Heart left ventricle (tissue), 16 donors: ENCODE measurements around the gene NNMT. TPM values are rescaled to one million over a fixed set of nuclear protein-coding genes. Genes with fewer than 3 reads are reported as not detected.

Experiments used
- ATAC-seq, 4 donors: fragments of 200-7000 bp; cut with Tn5 transposase; one replicate each; pipeline ENCODE4 v1.9.1; 2020 to 2022; ENCODE audit warnings: moderate library complexity in 4 of 4, mild to moderate bottlenecking in 3 of 4, moderate number of reproducible peaks in 1 of 4
- DNase-seq, 5 donors: peaks; one replicate each; pipeline ENCODE4 v3.0.0-alpha.2; 2020
- H3K27ac ChIP-seq, 12 donors: fragments of 200-600 bp; sonication (generic) in 4 of 12; one replicate each; pipeline versions ENCODE4 v1.5.0 to v1.8.0; 2016 to 2022; ENCODE audit warnings: mild to moderate bottlenecking in 2 of 12
- H3K27me3 ChIP-seq, 9 donors: fragments of 200-600 bp; sonication (generic) in 2 of 9; one replicate each; pipeline versions ENCODE4 v1.5.1 to v1.8.0; 2016 to 2022; ENCODE audit warnings: mild to moderate bottlenecking in 3 of 9
- H3K36me3 ChIP-seq, 9 donors: fragments of 200-600 bp; sonication (generic) in 2 of 9; one replicate each; pipeline versions ENCODE4 v1.5.0 to v1.8.0; 2018 to 2022; ENCODE audit warnings: mild to moderate bottlenecking in 2 of 9
- H3K4me1 ChIP-seq, 12 donors: fragments of 200-600 bp; sonication (generic) in 4 of 12; one replicate each; pipeline versions ENCODE4 v1.5.0 to v1.8.0; 2016 to 2022; ENCODE audit warnings: mild to moderate bottlenecking in 3 of 12
- H3K4me3 ChIP-seq, 12 donors: fragments of 200-600 bp; sonication (generic) in 4 of 12; one replicate each; pipeline versions ENCODE4 v1.5.0 to v1.8.0; 2017 to 2022; ENCODE audit warnings: mild to moderate bottlenecking in 9 of 12, moderate library complexity in 4 of 12
- H3K9me3 ChIP-seq, 12 donors: fragments of 200-600 bp; sonication (generic) in 4 of 12; one replicate each; pipeline versions ENCODE4 v1.5.0 to v1.8.0; 2016 to 2022; ENCODE audit warnings: mild to moderate bottlenecking in 1 of 12
- CTCF ChIP-seq, 12 donors: fragments of 200-600 bp; sonication (generic) in 4 of 12; IDR thresholded peaks; one replicate each; pipeline versions ENCODE4 v1.5.0 to v1.8.0; 2018 to 2022; ENCODE audit warnings: antibody characterized with exemption in 12 of 12, mild to moderate bottlenecking in 5 of 12
- POLR2A ChIP-seq, 2 donors: fragments of 450-650 bp; IDR thresholded peaks; one replicate each; pipeline ENCODE4 v1.6.1; 2017; ENCODE audit warnings: antibody characterized with exemption in 2 of 2, mild to moderate bottlenecking in 2 of 2, moderate library complexity in 2 of 2
- WGBS, 4 donors: extraction: QIAGEN DNeasy Blood & Tissue Kit in 2 of 4; methylation state at CpG; one replicate each; pipeline versions ENCODE4 v1.1.5 to v1.1.7; 2013 to 2018; 5-methylcytosine and 5-hydroxymethylcytosine counted together
- intact Hi-C, 10 donors: fragments of 100-400 bp; cut with DNase I; formaldehyde crosslinking; loops; one replicate each; pipeline versions ENCODE4 v1.11.1 to v1.14.2; 2022
- polyA plus RNA-seq, 2 donors: library from polyadenylated mRNA; stranded (reverse); fragments of 200-250 nt; gene quantifications; one replicate each; pipeline ENCODE4 v1.2.3, GENCODE V29; 2013
- total RNA-seq, 9 donors: library from RNA; depleted of rRNA in 2 of 9; stranded (reverse); fragments of >200 nt in 2 of 9; fragmentation: NEBNext Ultra II Directional in 3 of 9; extraction: Animal tissue kit (Norgen Biotek cat#: 25700) in 3 of 9; gene quantifications; one replicate each; pipeline versions ENCODE4 v1.1.0 to v1.2.4, GENCODE V29; 2016 to 2023
- donor health status: ischemic (EF 13 %, LVEDD 7.1; RV severe dilation, severe dysfunction).
- donor health status: healthy with polysubstance abuse.
- donor health status: DM: no; HTN: yes; CAD: no.
- donor health status: DM: no; HTN: no; CAD: no.
- donor health status: ischemic (EF 25% LVEDD 6.9; RV normal size, moderate dysfunction).
- donor health status: ischemic (EF 25% LVEDD 5.7; RV mildly dilated, moderate dysfunction).
- donor health status: healthy.
- donor health status: DM: yes; HTN: yes; CAD: no.
- donor health status: ischemic (EF 35%, LVEDD 5.7; RV mildly dilated, moderate dysfunction).
- donor health status: nonischemic (EF 11% LVEDD 7.7; RV severe dilation, severe dysfunction).
- donor health status: DM: yes; HTN: yes; CAD: no.
- donor health status: PGD.
- donor health status: ischemic (EF 29% LVEDD 5.4; RV normal size, mild dysfunction).
- donor health status: nonischemic (EF 23%, LVEDD 6.1; RV moderate dilation, normal function).

NNMT gene
- total and polyA plus RNA-seq, 11 donors, result 12.4 to 146 (median 27.9) TPM

GRCh38 chr11:114345575-114346222 lies 49.5 kb downstream of the NNMT start:
- Histone ChIP-seq H3K4me3 (no peak overlapping the region), H3K27me3 (no peaks in the 10 kb centered on the region), H3K36me3 (no peaks in the 10 kb centered on the region), H3K9me3 (peaks cover 0 to 7% (median 0%) of the 10 kb centered on the region in 12 donors), H3K4me1 (peaks cover 0 to 6% (median 2%) of the 10 kb centered on the region in 12 donors), H3K27ac (no peak overlapping the region)
- intact Hi-C loops, result loop anchor here in 9 of 10 donors (5.0 to 10.0 kb wide), 11 partner anchors 49 to 419 kb away; partner anchors contain the start of gene REXO2 (in 1 of the 9)
- DNase-seq (no peak), ATAC-seq (no peak)
- no peak for TF ChIP-seq CTCF (IDR thresholded peaks at IDR 0.05)
- no peak for TF ChIP-seq POLR2A (IDR thresholded peaks at IDR 0.05)
- 79 to 99% (median 98%) methylated on average over 3 of the region's 3 CpGs for WGBS, 4 donors

- Histone ChIP-seq H3K4me3 (peak overlapping the region in 9 of 12 donors; percentile 5 to 34 (median 30)), H3K36me3 (no peaks in the 10 kb centered on the region), H3K9me3 (peaks cover 0 to 7% (median 0%) of the 10 kb centered on the region in 12 donors), H3K27ac (no peak overlapping the region), H3K4me1 (peaks cover 0 to 3% (median 0%) of the 10 kb centered on the region in 12 donors), H3K27me3 (no peaks in the 10 kb centered on the region)
- TF ChIP-seq CTCF (IDR thresholded peaks at IDR 0.05), result no peak
- no peak for TF ChIP-seq POLR2A (IDR thresholded peaks at IDR 0.05)
- no peak for DNase-seq
- no peak for ATAC-seq
- WGBS, 4 donors, result 53 to 69% (median 59%) methylated on average over 4 of the region's 4 CpGs
- intact Hi-C loops, result loop anchor here in 9 of 10 donors (5.0 to 10.0 kb wide), 11 partner anchors 48 to 418 kb away; partner anchors contain the start of gene REXO2 (in 1 of the 9)
These were observed 50.5 kb downstream of the NNMT start for GRCh38 chr11:114346709-114347141.

GRCh38 chr11:114348200-114349191 lies 52.3 kb downstream of the NNMT start:
- Histone ChIP-seq H3K36me3 (no peaks in the 10 kb centered on the region), H3K27ac (no peak overlapping the region), H3K27me3 (no peaks in the 10 kb centered on the region), H3K9me3 (peaks cover 0 to 7% (median 0%) of the 10 kb centered on the region in 12 donors), H3K4me3 (no peak overlapping the region), H3K4me1 (peaks cover 0 to 3% (median 0%) of the 10 kb centered on the region in 12 donors)
- WGBS, 4 donors, result 70 to 72% (median 71%) methylated on average over 13 of the region's 13 CpGs
- DNase-seq (peak in 2 of 5 donors; percentile 25 to 34), ATAC-seq (peak in 3 of 4 donors; percentile 69 to 77 (median 72))
- intact Hi-C loops, result loop anchor here (1.0 to 10.0 kb wide), 14 partner anchors 46 to 416 kb away; partner anchors contain the start of genes C11orf71 (in 1 of the 10), RBM7 (in 1 of the 10) and REXO2 (in 1 of the 10)
- no peak for TF ChIP-seq POLR2A (IDR thresholded peaks at IDR 0.05)
- TF ChIP-seq CTCF (IDR thresholded peaks at IDR 0.05), result peak; percentile 41 to 73 (median 57)
